Adrenal gland (tissue), 12 donors: ENCODE results near the gene CAMTA1. TPM values are rescaled to one million over a fixed set of nuclear protein-coding genes. Genes with fewer than 3 reads are reported as not detected.

Experiments used
- DNase-seq, 7 donors: peaks; one replicate each; pipeline ENCODE4 v3.0.0-alpha.2; 2019 to 2020
- H3K27ac ChIP-seq, 5 donors: fragments of 200-600 bp; sonication (generic) in 4 of 5; 1 replicate in 3 of 5; 2 replicates in 2 of 5; pipeline versions ENCODE4 v1.5.1 to v1.8.0; 2016 to 2020; ENCODE audit warnings: mild to moderate bottlenecking in 1 of 5
- H3K27me3 ChIP-seq: fragments of 200-600 bp; 2 replicates; pipeline ENCODE4 v1.8.0; 2021
- H3K36me3 ChIP-seq, 2 donors: fragments of 200-600 bp; replicated peaks in 1 of 2; 1 replicate in 1 of 2; 2 replicates in 1 of 2; pipeline versions ENCODE4 v1.5.1 to v1.8.0; 2018 to 2022
- H3K4me1 ChIP-seq, 2 donors: fragments of 200-600 bp; replicated peaks in 1 of 2; 1 replicate in 1 of 2; 2 replicates in 1 of 2; pipeline versions ENCODE4 v1.5.1 to v1.8.0; 2018 to 2021
- H3K4me3 ChIP-seq, 4 donors: fragments of 200-600 bp; sonication (generic) in 3 of 4; one replicate each; pipeline ENCODE4 v1.5.1; 2016 to 2018
- H3K9me3 ChIP-seq, 3 donors: fragments of 200-600 bp; sonication (generic) in 1 of 3; replicated peaks in 1 of 3; 1 replicate in 2 of 3; 2 replicates in 1 of 3; pipeline versions ENCODE4 v1.5.1 to v1.8.0; 2016 to 2021
- CTCF ChIP-seq, 6 experiments: fragments of 450-650 bp in 4 of 6; fragments of 200-600 bp in 2 of 6; sonication (generic) in 1 of 6; IDR thresholded peaks; 1 replicate in 5 of 6; 2 replicates in 1 of 6; pipeline versions ENCODE4 v1.5.1 to v1.8.0; 2016 to 2021; ENCODE audit warnings: antibody characterized with exemption in 6 of 6, mild to moderate bottlenecking in 2 of 6, moderate library complexity in 1 of 6
- POLR2A ChIP-seq, 2 donors: fragments of 450-650 bp; IDR thresholded peaks; one replicate each; pipeline ENCODE4 v1.6.1; 2017; ENCODE audit warnings: antibody characterized with exemption in 2 of 2, mild to moderate bottlenecking in 2 of 2, moderate library complexity in 1 of 2
- WGBS, 4 donors: extraction: QIAGEN DNeasy Blood & Tissue Kit in 2 of 4; methylation state at CpG; one replicate each; pipeline versions ENCODE4 v1.1.5 to v1.1.7; 2013 to 2017; 5-methylcytosine and 5-hydroxymethylcytosine counted together
- intact Hi-C, 2 donors: fragments of 100-400 bp; cut with DNase I; formaldehyde crosslinking; loops; one replicate each; pipeline versions ENCODE4 v1.14.1 to v1.15.0; 2022 to 2023
- polyA plus RNA-seq, 3 donors: library from polyadenylated mRNA; stranded (reverse); fragments of 200-250 nt in 2 of 3; fragments of 350-450 nt in 1 of 3; fragmentation: Illumina TruSeq in 1 of 3; extraction: RNeasy Lipid Tissue Mini Kit (QIAGEN cat#74804) in 1 of 3; gene quantifications; one replicate each; pipeline ENCODE4 v1.2.3, GENCODE V29; 2013 to 2014
- total RNA-seq, 9 donors: library from RNA; depleted of rRNA in 4 of 9; stranded (reverse); fragments of >200 nt in 4 of 9; fragments of 120-200 nt in 1 of 9; fragmentation: NEBNext Ultra II Directional in 1 of 9; extraction: Animal tissue kit (Norgen Biotek cat#: 25700) in 1 of 9; gene quantifications; one replicate each; pipeline versions ENCODE4 v1.1.0 to v1.2.4, GENCODE V29; 2013 to 2023
- donor health status: healthy with polysubstance abuse.
- donor health status: Bipolar disorder and iron deficiency.
- donor health status: DM: yes; HTN: yes; CAD: no.
- donor health status: DM: no; HTN: no; CAD: no.
- donor health status: DM: no; HTN: no; CAD: no.
- donor health status: DM: yes; HTN: yes; CAD: no.

Gene CAMTA1
- total and polyA plus RNA-seq, 12 donors = 62.9 to 141 (median 96.9) TPM

- DNase-seq = no peak
- 79 to 92% (median 87%) methylated on average over 3 of the region's 3 CpGs for WGBS, 4 donors
- Histone ChIP-seq H3K36me3 (no peaks in the 10 kb centered on the region), H3K27me3 (no peaks in the 10 kb centered on the region), H3K27ac (no peak overlapping the region), H3K4me3 (no peak overlapping the region), H3K9me3 (no peaks in the 10 kb centered on the region), H3K4me1 (no peaks in the 10 kb centered on the region)
- intact Hi-C loops = loop anchor here (10.0 kb wide), 4 partner anchors 419 to 1079 kb away; no protein-coding TSS in a partner anchor
- TF ChIP-seq POLR2A (IDR thresholded peaks at IDR 0.05) = no peak
- TF ChIP-seq CTCF (IDR thresholded peaks at IDR 0.05) = no peak
These were observed 858.8 kb downstream of the CAMTA1 start for GRCh38 chr1:7644086-7644485.

GRCh38 chr1:7644961-7645750, 859.9 kb downstream of the CAMTA1 start:
- no peak for TF ChIP-seq POLR2A (IDR thresholded peaks at IDR 0.05)
- no peak for TF ChIP-seq CTCF (IDR thresholded peaks at IDR 0.05)
- H3K9me3 ChIP-seq = no peaks in the 10 kb centered on the region
- H3K36me3 ChIP-seq = no peaks in the 10 kb centered on the region
- 70 to 91% (median 84%) methylated on average over 5 to 16 of the region's 16 CpGs for WGBS, 4 donors
- H3K27ac ChIP-seq = peak overlapping the region in 1 of 5 donors; percentile 26
- no peaks in the 10 kb centered on the region for H3K4me1 ChIP-seq
- H3K4me3 ChIP-seq = no peak overlapping the region
- DNase-seq = peak in 1 of 7 donors; percentile 73
- no peaks in the 10 kb centered on the region for H3K27me3 ChIP-seq
- intact Hi-C loops = loop anchor here (5.0 to 10.0 kb wide), 5 partner anchors 193 to 1080 kb away; no protein-coding TSS in a partner anchor

- intact Hi-C loops = loop anchor here (5.0 to 10.0 kb wide), 5 partner anchors 193 to 1081 kb away; no protein-coding TSS in a partner anchor
- Histone ChIP-seq H3K4me3 (no peak overlapping the region), H3K4me1 (no peaks in the 10 kb centered on the region), H3K27me3 (no peaks in the 10 kb centered on the region), H3K27ac (peak overlapping the region in 1 of 5 donors; percentile 26), H3K9me3 (no peaks in the 10 kb centered on the region), H3K36me3 (no peaks in the 10 kb centered on the region)
- no peak for DNase-seq
- 77 to 100% (median 85%) methylated on average over 4 to 7 of the region's 7 CpGs for WGBS, 4 donors
- TF ChIP-seq POLR2A (IDR thresholded peaks at IDR 0.05) (no peak), CTCF (IDR thresholded peaks at IDR 0.05) (no peak)
These were observed 860.4 kb downstream of the CAMTA1 start for GRCh38 chr1:7645751-7646048.

- Histone ChIP-seq H3K9me3 (no peaks in the 10 kb centered on the region), H3K27ac (no peak overlapping the region), H3K27me3 (no peaks in the 10 kb centered on the region), H3K4me3 (no peak overlapping the region), H3K36me3 (no peaks in the 10 kb centered on the region), H3K4me1 (no peaks in the 10 kb centered on the region)
- intact Hi-C loops = loop anchor here (5.0 to 10.0 kb wide), 5 partner anchors 194 to 1081 kb away; no protein-coding TSS in a partner anchor
- TF ChIP-seq POLR2A (IDR thresholded peaks at IDR 0.05) (no peak), CTCF (IDR thresholded peaks at IDR 0.05) (no peak)
- DNase-seq = no peak
- 90 to 97% (median 94%) methylated on average over 3 of the region's 3 CpGs for WGBS, 4 donors
These were observed 860.9 kb downstream of the CAMTA1 start for GRCh38 chr1:7646164-7646563.
